Measurements from ENCODE around the gene EGFL8. TPM values are rescaled to one million over a fixed set of nuclear protein-coding genes. Genes with fewer than 3 reads are reported as not detected.

The EGFL8 gene
- total and polyA plus RNA-seq, 2 of the 8 experiments (the other 6 are each of a cell fraction or from before 2014, with no cell fraction given): 5.0 to 9.2 TPM

DNA sequence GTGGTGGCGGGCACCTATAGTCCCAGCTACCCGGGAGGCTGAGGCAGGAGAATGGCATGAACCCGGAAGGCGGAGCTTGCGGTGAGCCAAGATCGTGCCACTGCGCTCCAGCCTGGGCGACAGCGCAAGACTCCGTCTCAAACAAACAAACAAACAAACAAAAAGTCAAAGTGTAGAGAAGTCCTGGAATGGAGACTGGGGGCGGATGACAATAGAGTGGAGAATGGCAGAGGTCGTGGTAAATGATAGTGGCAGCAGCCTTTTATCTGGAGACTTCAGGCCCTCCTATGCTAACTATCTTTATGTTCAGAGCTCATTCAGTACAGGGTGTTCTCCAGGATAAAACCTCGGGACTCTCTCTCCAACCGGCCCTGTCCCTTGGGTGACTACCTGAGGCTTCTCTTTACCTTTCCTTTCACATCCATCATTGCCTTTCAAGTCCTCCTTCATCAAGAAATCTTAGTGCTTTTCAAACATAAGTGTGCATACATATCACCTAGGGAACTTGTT is 32.9 kb upstream of the EGFL8 start (continued):
- TF ChIP-seq NANOG (IDR thresholded peaks at IDR 0.05; ENCODE audit: insufficient read depth, low read depth, low read length, poor library complexity, severe bottlenecking): no peak
- TF ChIP-seq, protein P1, sequence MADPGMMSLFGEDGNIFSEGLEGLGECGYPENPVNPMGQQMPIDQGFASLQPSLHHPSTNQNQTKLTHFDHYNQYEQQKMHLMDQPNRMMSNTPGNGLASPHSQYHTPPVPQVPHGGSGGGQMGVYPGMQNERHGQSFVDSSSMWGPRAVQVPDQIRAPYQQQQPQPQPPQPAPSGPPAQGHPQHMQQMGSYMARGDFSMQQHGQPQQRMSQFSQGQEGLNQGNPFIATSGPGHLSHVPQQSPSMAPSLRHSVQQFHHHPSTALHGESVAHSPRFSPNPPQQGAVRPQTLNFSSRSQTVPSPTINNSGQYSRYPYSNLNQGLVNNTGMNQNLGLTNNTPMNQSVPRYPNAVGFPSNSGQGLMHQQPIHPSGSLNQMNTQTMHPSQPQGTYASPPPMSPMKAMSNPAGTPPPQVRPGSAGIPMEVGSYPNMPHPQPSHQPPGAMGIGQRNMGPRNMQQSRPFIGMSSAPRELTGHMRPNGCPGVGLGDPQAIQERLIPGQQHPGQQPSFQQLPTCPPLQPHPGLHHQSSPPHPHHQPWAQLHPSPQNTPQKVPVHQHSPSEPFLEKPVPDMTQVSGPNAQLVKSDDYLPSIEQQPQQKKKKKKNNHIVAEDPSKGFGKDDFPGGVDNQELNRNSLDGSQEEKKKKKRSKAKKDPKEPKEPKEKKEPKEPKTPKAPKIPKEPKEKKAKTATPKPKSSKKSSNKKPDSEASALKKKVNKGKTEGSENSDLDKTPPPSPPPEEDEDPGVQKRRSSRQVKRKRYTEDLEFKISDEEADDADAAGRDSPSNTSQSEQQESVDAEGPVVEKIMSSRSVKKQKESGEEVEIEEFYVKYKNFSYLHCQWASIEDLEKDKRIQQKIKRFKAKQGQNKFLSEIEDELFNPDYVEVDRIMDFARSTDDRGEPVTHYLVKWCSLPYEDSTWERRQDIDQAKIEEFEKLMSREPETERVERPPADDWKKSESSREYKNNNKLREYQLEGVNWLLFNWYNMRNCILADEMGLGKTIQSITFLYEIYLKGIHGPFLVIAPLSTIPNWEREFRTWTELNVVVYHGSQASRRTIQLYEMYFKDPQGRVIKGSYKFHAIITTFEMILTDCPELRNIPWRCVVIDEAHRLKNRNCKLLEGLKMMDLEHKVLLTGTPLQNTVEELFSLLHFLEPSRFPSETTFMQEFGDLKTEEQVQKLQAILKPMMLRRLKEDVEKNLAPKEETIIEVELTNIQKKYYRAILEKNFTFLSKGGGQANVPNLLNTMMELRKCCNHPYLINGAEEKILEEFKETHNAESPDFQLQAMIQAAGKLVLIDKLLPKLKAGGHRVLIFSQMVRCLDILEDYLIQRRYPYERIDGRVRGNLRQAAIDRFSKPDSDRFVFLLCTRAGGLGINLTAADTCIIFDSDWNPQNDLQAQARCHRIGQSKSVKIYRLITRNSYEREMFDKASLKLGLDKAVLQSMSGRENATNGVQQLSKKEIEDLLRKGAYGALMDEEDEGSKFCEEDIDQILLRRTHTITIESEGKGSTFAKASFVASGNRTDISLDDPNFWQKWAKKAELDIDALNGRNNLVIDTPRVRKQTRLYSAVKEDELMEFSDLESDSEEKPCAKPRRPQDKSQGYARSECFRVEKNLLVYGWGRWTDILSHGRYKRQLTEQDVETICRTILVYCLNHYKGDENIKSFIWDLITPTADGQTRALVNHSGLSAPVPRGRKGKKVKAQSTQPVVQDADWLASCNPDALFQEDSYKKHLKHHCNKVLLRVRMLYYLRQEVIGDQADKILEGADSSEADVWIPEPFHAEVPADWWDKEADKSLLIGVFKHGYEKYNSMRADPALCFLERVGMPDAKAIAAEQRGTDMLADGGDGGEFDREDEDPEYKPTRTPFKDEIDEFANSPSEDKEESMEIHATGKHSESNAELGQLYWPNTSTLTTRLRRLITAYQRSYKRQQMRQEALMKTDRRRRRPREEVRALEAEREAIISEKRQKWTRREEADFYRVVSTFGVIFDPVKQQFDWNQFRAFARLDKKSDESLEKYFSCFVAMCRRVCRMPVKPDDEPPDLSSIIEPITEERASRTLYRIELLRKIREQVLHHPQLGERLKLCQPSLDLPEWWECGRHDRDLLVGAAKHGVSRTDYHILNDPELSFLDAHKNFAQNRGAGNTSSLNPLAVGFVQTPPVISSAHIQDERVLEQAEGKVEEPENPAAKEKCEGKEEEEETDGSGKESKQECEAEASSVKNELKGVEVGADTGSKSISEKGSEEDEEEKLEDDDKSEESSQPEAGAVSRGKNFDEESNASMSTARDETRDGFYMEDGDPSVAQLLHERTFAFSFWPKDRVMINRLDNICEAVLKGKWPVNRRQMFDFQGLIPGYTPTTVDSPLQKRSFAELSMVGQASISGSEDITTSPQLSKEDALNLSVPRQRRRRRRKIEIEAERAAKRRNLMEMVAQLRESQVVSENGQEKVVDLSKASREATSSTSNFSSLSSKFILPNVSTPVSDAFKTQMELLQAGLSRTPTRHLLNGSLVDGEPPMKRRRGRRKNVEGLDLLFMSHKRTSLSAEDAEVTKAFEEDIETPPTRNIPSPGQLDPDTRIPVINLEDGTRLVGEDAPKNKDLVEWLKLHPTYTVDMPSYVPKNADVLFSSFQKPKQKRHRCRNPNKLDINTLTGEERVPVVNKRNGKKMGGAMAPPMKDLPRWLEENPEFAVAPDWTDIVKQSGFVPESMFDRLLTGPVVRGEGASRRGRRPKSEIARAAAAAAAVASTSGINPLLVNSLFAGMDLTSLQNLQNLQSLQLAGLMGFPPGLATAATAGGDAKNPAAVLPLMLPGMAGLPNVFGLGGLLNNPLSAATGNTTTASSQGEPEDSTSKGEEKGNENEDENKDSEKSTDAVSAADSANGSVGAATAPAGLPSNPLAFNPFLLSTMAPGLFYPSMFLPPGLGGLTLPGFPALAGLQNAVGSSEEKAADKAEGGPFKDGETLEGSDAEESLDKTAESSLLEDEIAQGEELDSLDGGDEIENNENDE (IDR thresholded peaks at IDR 0.05; ENCODE audit: insufficient replicate concordance, low read length): no peak

Data from H1 (cell line).